SK-N-SH treated with all-trans-retinoic acid at 6 μM for 48 hours (cell line): ENCODE results near the gene DCDC1.

Experiments used
- GLIS3 ChIP-seq: fragments of 250-450 bp; sonication (Bioruptor Pico); IDR thresholded peaks from 2 replicates; pipeline ENCODE4 v1.5.0; 2020; ENCODE audit warnings: mild to moderate bottlenecking, moderate library complexity
- PATZ1 ChIP-seq: fragments of 250-450 bp; sonication (Bioruptor Pico); IDR thresholded peaks from 2 replicates; pipeline ENCODE4 v1.8.0; 2020; ENCODE audit warnings: mild to moderate bottlenecking, moderate library complexity, borderline replicate concordance
- ZC3H10 ChIP-seq: fragments of 250-450 bp; sonication (Bioruptor Pico); IDR thresholded peaks from 2 replicates; pipeline ENCODE4 v1.5.1; 2021; ENCODE audit warnings: mild to moderate bottlenecking, moderate library complexity
- TF ChIP-seq, protein P1 (sequence below): fragments of 250-450 bp; sonication (Bioruptor Pico); IDR thresholded peaks from 2 replicates; pipeline ENCODE4 v1.5.1; 2020; ENCODE audit warnings: low read depth, mild to moderate bottlenecking, moderate library complexity
- TF ChIP-seq, protein P2 (sequence below): fragments of 250-450 bp; sonication (Bioruptor Pico); IDR thresholded peaks from 2 replicates; pipeline ENCODE4 v1.8.0; 2021; ENCODE audit warnings: low read depth, mild to moderate bottlenecking, moderate library complexity, borderline replicate concordance

- TF ChIP-seq, protein P1, sequence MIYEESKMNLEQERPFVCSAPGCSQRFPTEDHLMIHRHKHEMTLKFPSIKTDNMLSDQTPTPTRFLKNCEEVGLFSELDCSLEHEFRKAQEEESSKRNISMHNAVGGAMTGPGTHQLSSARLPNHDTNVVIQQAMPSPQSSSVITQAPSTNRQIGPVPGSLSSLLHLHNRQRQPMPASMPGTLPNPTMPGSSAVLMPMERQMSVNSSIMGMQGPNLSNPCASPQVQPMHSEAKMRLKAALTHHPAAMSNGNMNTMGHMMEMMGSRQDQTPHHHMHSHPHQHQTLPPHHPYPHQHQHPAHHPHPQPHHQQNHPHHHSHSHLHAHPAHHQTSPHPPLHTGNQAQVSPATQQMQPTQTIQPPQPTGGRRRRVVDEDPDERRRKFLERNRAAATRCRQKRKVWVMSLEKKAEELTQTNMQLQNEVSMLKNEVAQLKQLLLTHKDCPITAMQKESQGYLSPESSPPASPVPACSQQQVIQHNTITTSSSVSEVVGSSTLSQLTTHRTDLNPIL (CRISPR knock-in tag), result no peak
- no peak for TF ChIP-seq ZC3H10 (CRISPR knock-in tag)
- TF ChIP-seq PATZ1 (CRISPR knock-in tag), result no peak
- TF ChIP-seq, protein P2, sequence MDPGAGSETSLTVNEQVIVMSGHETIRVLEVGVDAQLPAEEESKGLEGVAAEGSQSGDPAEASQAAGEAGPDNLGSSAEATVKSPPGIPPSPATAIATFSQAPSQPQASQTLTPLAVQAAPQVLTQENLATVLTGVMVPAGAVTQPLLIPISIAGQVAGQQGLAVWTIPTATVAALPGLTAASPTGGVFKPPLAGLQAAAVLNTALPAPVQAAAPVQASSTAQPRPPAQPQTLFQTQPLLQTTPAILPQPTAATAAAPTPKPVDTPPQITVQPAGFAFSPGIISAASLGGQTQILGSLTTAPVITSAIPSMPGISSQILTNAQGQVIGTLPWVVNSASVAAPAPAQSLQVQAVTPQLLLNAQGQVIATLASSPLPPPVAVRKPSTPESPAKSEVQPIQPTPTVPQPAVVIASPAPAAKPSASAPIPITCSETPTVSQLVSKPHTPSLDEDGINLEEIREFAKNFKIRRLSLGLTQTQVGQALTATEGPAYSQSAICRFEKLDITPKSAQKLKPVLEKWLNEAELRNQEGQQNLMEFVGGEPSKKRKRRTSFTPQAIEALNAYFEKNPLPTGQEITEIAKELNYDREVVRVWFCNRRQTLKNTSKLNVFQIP (CRISPR knock-in tag), result no peak
- no peak for TF ChIP-seq GLIS3 (CRISPR knock-in tag)
These were observed 409.0 kb downstream of the DCDC1 start for GRCh38 chr11:30960387-30960992.
